Astrocyte (in vitro differentiated cells and primary cell): ENCODE measurements around the gene LBHD1.

Experiments
- CTCF ChIP-seq: IDR thresholded peaks from 2 replicates; pipeline ENCODE4 v1.5.1; 2011; ENCODE audit warnings: low read depth, mild to moderate bottlenecking, inconsistent platforms, low read length, moderate library complexity; ENCODE audit not compliant: insufficient read depth
- EZH2 ChIP-seq: IDR thresholded peaks from 2 replicates; pipeline ENCODE4 v1.6.1; 2012; ENCODE audit warnings: mild to moderate bottlenecking, low read length, inconsistent platforms; ENCODE audit not compliant: insufficient read depth

- TF ChIP-seq CTCF (no peak), EZH2 (no peak)
Measured at GRCh38 chr11:62719302-62719978, 47.4 kb upstream of the LBHD1 start.
